HepG2 (cell line): ENCODE results near the gene TMEM108. TPM values are rescaled to one million over a fixed set of nuclear protein-coding genes. Genes with fewer than 3 reads are reported as not detected.
A peak's percentile ranks its signal among the peaks of the same experiment; 100 is the strongest.

Source experiments
- ATAC-seq: fragments of 200-7000 bp; cut with Tn5 transposase; 3 replicates; pipeline ENCODE4 v1.9.1; 2020; ENCODE audit warnings: mild to moderate bottlenecking, moderate library complexity
- BruUV-seq: library from RNA; stranded (reverse); fragments of 400-500 nt; replicated peaks from 2 replicates; lab custom pipeline; 2021; lab: Mats Ljungman, UMichigan
- CTCF ChIA-PET: fragments of 300-600 bp; formaldehyde crosslinking; extraction: SDS; loops from one replicate; lab custom pipeline; 2021; ENCODE audit warnings: low total read pairs, inconsistent platforms, low intra/inter-chr PET ratio; lab: Yijun Ruan, JAX
- POLR2A ChIA-PET: fragments of 350-600 bp; sonication (Branson Sonifier 250); formaldehyde crosslinking; loops from one replicate; lab custom pipeline; 2020; ENCODE audit warnings: antibody characterized with exemption, inconsistent platforms; lab: Yijun Ruan, JAX
- DNase-seq: peaks from one replicate; pipeline ENCODE4 v3.0.0-alpha.2; 2015; ENCODE audit warnings: low spot score
- FAIRE-seq: peaks from 3 replicates; lab custom pipeline; 2011; peaks lifted over from hg19 to GRCh38; lab: Jason Lieb, UNC
- H2AFZ ChIP-seq: one replicate; pipeline ENCODE4 v1.6.1; 2011; ENCODE audit warnings: low read length, inconsistent platforms
- H3K27ac ChIP-seq: fragments of 300-600 bp; 3 replicates; pipeline ENCODE4 v1.8.0; 2011; ENCODE audit warnings: mixed run types, mild to moderate bottlenecking, mixed read lengths, low read length, inconsistent platforms; ENCODE audit not compliant: insufficient read depth; ENCODE audit errors: extremely low read length
- H3K27me3 ChIP-seq, 2 experiments: fragments of 200-600 bp in 1 of 2; 2 replicates in 1 of 2; 3 replicates in 1 of 2; pipeline versions ENCODE4 v1.6.0 to v1.8.0; 2011; ENCODE audit warnings: low read length in 2 of 2, mild to moderate bottlenecking in 2 of 2, moderate library complexity in 2 of 2, inconsistent platforms in 1 of 2; ENCODE audit not compliant: insufficient read depth in 2 of 2, control insufficient read depth in 1 of 2
- H3K36me3 ChIP-seq, 2 experiments: fragments of 200-600 bp in 1 of 2; replicated peaks in 1 of 2; 2 replicates in 1 of 2; 3 replicates in 1 of 2; pipeline versions ENCODE4 v1.5.1 to v1.8.0; 2011; ENCODE audit warnings: low read length in 2 of 2, inconsistent platforms in 1 of 2; ENCODE audit not compliant: insufficient read depth in 2 of 2, control insufficient read depth in 1 of 2
- H3K4me1 ChIP-seq: 2 replicates; pipeline ENCODE4 v1.5.1; 2012; ENCODE audit warnings: low read length, inconsistent platforms; ENCODE audit not compliant: insufficient read depth
- H3K4me2 ChIP-seq: 2 replicates; pipeline ENCODE4 v1.6.0; 2011; ENCODE audit warnings: low read depth, low read length, inconsistent platforms
- H3K4me3 ChIP-seq, 3 experiments: fragments of 200-600 bp in 1 of 3; sonication (generic), shearing (Covaris generic) in 1 of 3; replicated peaks in 1 of 3; 2 replicates each; pipeline ENCODE4 v1.5.1; 2011 to 2016; ENCODE audit warnings: low read length in 3 of 3, inconsistent platforms in 2 of 3, low read depth in 2 of 3, mild to moderate bottlenecking in 2 of 3, control low read depth in 1 of 3, mixed read lengths in 1 of 3; ENCODE audit not compliant: insufficient read depth in 1 of 3
- H3K79me2 ChIP-seq: one replicate; pipeline ENCODE4 v1.6.1; 2011; ENCODE audit warnings: low read length, inconsistent platforms; ENCODE audit not compliant: insufficient read depth
- H3K9ac ChIP-seq: 2 replicates; pipeline ENCODE4 v1.6.0; 2011; ENCODE audit warnings: mild to moderate bottlenecking, low read depth, low read length, inconsistent platforms; ENCODE audit not compliant: insufficient read depth
- H3K9me3 ChIP-seq: 2 replicates; pipeline ENCODE4 v1.5.1; 2012; ENCODE audit warnings: mild to moderate bottlenecking, low read length
- H4K20me1 ChIP-seq: 2 replicates; pipeline ENCODE4 v1.6.0; 2011; ENCODE audit warnings: inconsistent platforms, mild to moderate bottlenecking, low read length, moderate library complexity; ENCODE audit not compliant: insufficient read depth
- CCDC6 ChIP-seq: sonication (generic); formaldehyde crosslinking; IDR thresholded peaks from 2 replicates; pipeline ENCODE4 v1.8.1; 2022; ENCODE audit warnings: mild to moderate bottlenecking, missing genetic modification reagents, moderate library complexity
- DMTF1 ChIP-seq: sonication (generic); formaldehyde crosslinking; IDR thresholded peaks from 2 replicates; pipeline ENCODE4 v1.4.0; 2020; ENCODE audit warnings: mild to moderate bottlenecking, missing genetic modification reagents
- HNRNPH1 ChIP-seq: fragments of 200-400 bp; formaldehyde crosslinking; optimal IDR thresholded peaks from 2 replicates; pipeline ENCODE3; 2017; ENCODE audit warnings: mild to moderate bottlenecking, low read depth, low read length
- KLF15 ChIP-seq: sonication (generic); formaldehyde crosslinking; IDR thresholded peaks from 2 replicates; pipeline ENCODE4 v1.8.1; 2023; ENCODE audit warnings: borderline replicate concordance, mild to moderate bottlenecking, inconsistent platforms, missing genetic modification reagents, mixed read lengths
- RAD51 ChIP-seq: fragments of 450-650 bp; IDR thresholded peaks from 2 replicates; pipeline ENCODE4 v1.6.1; 2016; ENCODE audit warnings: borderline replicate concordance
- REPIN1 ChIP-seq: sonication (generic); formaldehyde crosslinking; IDR thresholded peaks from 2 replicates; pipeline ENCODE4 v1.8.0; 2022; ENCODE audit warnings: missing genetic modification reagents, low read depth, mild to moderate bottlenecking, borderline replicate concordance
- ZBTB49 ChIP-seq: sonication (generic); formaldehyde crosslinking; IDR thresholded peaks from 2 replicates; pipeline ENCODE4 v1.4.0; 2020; ENCODE audit warnings: missing genetic modification reagents, borderline replicate concordance
- ZNF510 ChIP-seq: sonication (generic); formaldehyde crosslinking; IDR thresholded peaks from 2 replicates; pipeline ENCODE4 v1.4.0; 2020; ENCODE audit warnings: low read depth, mild to moderate bottlenecking, missing genetic modification reagents
- WGBS: methylation state at CpG from one replicate; pipeline ENCODE4 v1.1.6; 2017; ENCODE audit warnings: low lambda C conversion rate; 5-methylcytosine and 5-hydroxymethylcytosine counted together
- in situ Hi-C: cut with HindIII; loops from 2 replicates; pipeline ENCODE4 v1.10.0; 2017; ENCODE audit warnings: low pct_unique_long_range_greater_than_20kb; ENCODE audit not compliant: extremely low pct_ligation_motif_present
- intact Hi-C: fragments of 100-400 bp; cut with micrococcal nuclease; formaldehyde crosslinking; loops from one replicate; pipeline ENCODE4 v1.10.0; 2022; ENCODE audit not compliant: unreplicated experiment
- polyA plus RNA-seq, 8 experiments: library from polyadenylated mRNA; depleted of rRNA in 3 of 8; stranded (reverse) in 7 of 8; unstranded in 1 of 8; fragments of >200 nt; fragmentation: Illumina TruSeq in 4 of 8; extraction: Trizol in 4 of 8; gene quantifications; 2 replicates each; pipeline versions ENCODE4 v1.2.1 to v1.2.3, GENCODE V29; 2011 to 2016; ENCODE audit warnings: low read depth in 4 of 8, missing spikeins in 1 of 8, mixed read lengths in 1 of 8; ENCODE audit not compliant: insufficient read depth in 1 of 8
- total RNA-seq, 5 experiments: library from RNA; depleted of rRNA; stranded (reverse); fragments of >200 nt; fragmentation: Illumina TruSeq; extraction: Trizol; gene quantifications; 2 replicates each; pipeline ENCODE4 v1.2.3, GENCODE V29; 2016; ENCODE audit warnings: low read depth in 1 of 5

The TMEM108 gene
- total and polyA plus RNA-seq, 2 of the 13 experiments (the other 11 are each of a cell fraction or from before 2014, with no cell fraction given): not detected

GRCh38 chr3:133025546-133025945 is 12.6 kb upstream of the TMEM108 start:
- no TSS peak for BruUV-seq
- intact Hi-C loops (no loop called here), in situ Hi-C loops (no loop called here)
- POLR2A ChIA-PET: no interaction called here
- FAIRE-seq (no peak), DNase-seq (no peak), ATAC-seq (no peak)
- no peaks in the 10 kb centered on the region for H3K4me1 ChIP-seq
- CTCF ChIA-PET: no interaction called here
- no peak overlapping the region for H3K9ac ChIP-seq
- 34% methylated on average over 3 of the region's 3 CpGs for WGBS
- TF ChIP-seq CCDC6 (CRISPR knock-in tag) (no peak), RAD51 (peak; percentile 54; the same call in 1 of the 2 replicates), ZBTB49 (CRISPR knock-in tag) (no peak), HNRNPH1 (no peak)
- no peak overlapping the region for H3K4me2 ChIP-seq
- H3K27ac ChIP-seq: no peak overlapping the region
- no peaks in the 10 kb centered on the region for H4K20me1 ChIP-seq
- no peaks in the 10 kb centered on the region for H3K36me3 ChIP-seq
- no peaks in the 10 kb centered on the region for H3K79me2 ChIP-seq
- H3K9me3 ChIP-seq: no peaks in the 10 kb centered on the region
- H3K4me3 ChIP-seq: no peak overlapping the region
- 0 out of 5 replicates have a peak, but pooled peaks cover 0 to 3% of the 10 kb centered on the region in 2 experiments for H3K27me3 ChIP-seq
- no peak overlapping the region for H2AFZ ChIP-seq

- no peak overlapping the region for H3K27ac ChIP-seq
- intact Hi-C loops (no loop called here), in situ Hi-C loops (no loop called here)
- ChIA-PET POLR2A (no interaction called here), CTCF (no interaction called here)
- no peaks in the 10 kb centered on the region for H3K79me2 ChIP-seq
- FAIRE-seq (no peak), DNase-seq (no peak), ATAC-seq (no peak)
- H3K4me3 ChIP-seq: no peak overlapping the region
- 0% methylated on average over 3 of the region's 3 CpGs for WGBS
- BruUV-seq: no TSS peak
- no peaks in the 10 kb centered on the region for H4K20me1 ChIP-seq
- H3K4me1 ChIP-seq: no peaks in the 10 kb centered on the region
- H3K4me2 ChIP-seq: no peak overlapping the region
- no peak overlapping the region for H2AFZ ChIP-seq
- no peaks in the 10 kb centered on the region; a peak in 1 of 5 replicates for H3K27me3 ChIP-seq
- no peaks in the 10 kb centered on the region for H3K9me3 ChIP-seq
- no peaks in the 10 kb centered on the region for H3K36me3 ChIP-seq
- no peak overlapping the region for H3K9ac ChIP-seq
- TF ChIP-seq KLF15 (CRISPR knock-in tag): no peak
- no peak for TF ChIP-seq REPIN1
- TF ChIP-seq DMTF1 (CRISPR knock-in tag): no peak
- TF ChIP-seq ZNF510 (CRISPR knock-in tag): no peak
Measured at GRCh38 chr3:133032301-133032700, 5.9 kb upstream of the TMEM108 start.
